Kidney (tissue), 14 donors: ENCODE results near the gene SUB1. TPM values are rescaled to one million over a fixed set of nuclear protein-coding genes. Genes with fewer than 3 reads are reported as not detected.

Source experiments
- DNase-seq, 5 donors: peaks; one replicate each; pipeline ENCODE4 v3.0.0-alpha.2; 2013 to 2020
- FAIRE-seq: peaks from 2 replicates; lab custom pipeline; 2012; peaks lifted over from hg19 to GRCh38; lab: Jason Lieb, UNC
- H3K27ac ChIP-seq, 2 donors: one replicate each; pipeline ENCODE4 v1.7.0; 2013; ENCODE audit warnings: low read depth in 2 of 2, low read length in 2 of 2, inconsistent platforms in 1 of 2
- H3K27me3 ChIP-seq: one replicate; pipeline ENCODE4 v1.7.1; 2013; ENCODE audit warnings: low read length, inconsistent platforms; ENCODE audit not compliant: control insufficient read depth, insufficient read depth
- H3K36me3 ChIP-seq, 3 donors: one replicate each; pipeline versions ENCODE4 v1.7.0 to v1.7.1; 2013; ENCODE audit warnings: low read length in 3 of 3, control low read depth in 1 of 3, inconsistent platforms in 1 of 3; ENCODE audit not compliant: insufficient read depth in 3 of 3, control insufficient read depth in 2 of 3
- H3K4me1 ChIP-seq, 3 donors: one replicate each; pipeline versions ENCODE4 v1.7.0 to v1.7.1; 2013; ENCODE audit warnings: low read length in 3 of 3, inconsistent platforms in 1 of 3, low read depth in 1 of 3; ENCODE audit not compliant: control insufficient read depth in 2 of 3, insufficient read depth in 2 of 3
- H3K4me3 ChIP-seq, 3 donors: one replicate each; pipeline versions ENCODE4 v1.7.0 to v1.8.1; 2013; ENCODE audit warnings: low read length in 3 of 3, control low read depth in 1 of 3, inconsistent platforms in 1 of 3
- H3K9ac ChIP-seq, 3 donors: one replicate each; pipeline versions ENCODE4 v1.7.0 to v1.7.1; 2013; ENCODE audit warnings: low read length in 3 of 3, control low read depth in 1 of 3, inconsistent platforms in 1 of 3
- H3K9me3 ChIP-seq, 3 donors: one replicate each; pipeline versions ENCODE4 v1.7.0 to v1.7.1; 2013; ENCODE audit warnings: low read length in 3 of 3, control low read depth in 1 of 3, inconsistent platforms in 1 of 3; ENCODE audit not compliant: control insufficient read depth in 2 of 3, insufficient read depth in 1 of 3
- CTCF ChIP-seq: IDR thresholded peaks from 3 replicates; pipeline ENCODE4 v1.5.1; 2012; ENCODE audit warnings: mild to moderate bottlenecking, moderate library complexity, borderline replicate concordance; ENCODE audit not compliant: insufficient read depth; ENCODE audit errors: extremely low read depth
- intact Hi-C: fragments of 100-400 bp; cut with DNase I; formaldehyde crosslinking; loops from one replicate; pipeline ENCODE4 v1.11.1; 2022
- polyA plus RNA-seq: library from polyadenylated mRNA; stranded (reverse); fragments of 350-450 nt; fragmentation: Illumina TruSeq; extraction: RNeasy Lipid Tissue Mini Kit (QIAGEN cat#74804); gene quantifications from one replicate; pipeline ENCODE4 v1.2.3, GENCODE V29; 2014; ENCODE audit warnings: low read depth, low replicate concordance; ENCODE audit not compliant: insufficient read depth
- total RNA-seq: library from RNA; stranded (reverse); fragmentation: NEBNext Ultra II Directional; extraction: Animal tissue kit (Norgen Biotek cat#: 25700); gene quantifications from one replicate; pipeline ENCODE4 v1.2.1, GENCODE V29; 2021
- donor health status: control.
- donor health status: control.
- donor health status: control.
- donor health status: control.
- donor health status: control.
- donor health status: DM: yes; HTN: yes; CAD: no.
- donor health status: Normal renal cell carcinoma (clear cell type).

SUB1 gene
- total and polyA plus RNA-seq, 2 donors from 2014 or later, result 167 to 292 TPM

- DNase-seq (no peak), FAIRE-seq (no peak)
- Histone ChIP-seq H3K9ac (no peak overlapping the region), H3K27me3 (no peaks in the 10 kb centered on the region), H3K27ac (no peak overlapping the region), H3K4me3 (no peak overlapping the region), H3K9me3 (no peaks in the 10 kb centered on the region), H3K36me3 (peaks cover 6 to 50% (median 16%) of the 10 kb centered on the region in 3 donors), H3K4me1 (peaks cover 0 to 7% (median 2%) of the 10 kb centered on the region in 3 donors)
- intact Hi-C loops, result no loop called here
- TF ChIP-seq CTCF, result no peak
These were observed 13.0 kb downstream of the SUB1 start for GRCh38 chr5:32598260-32598937.

- intact Hi-C loops, result no loop called here
- Histone ChIP-seq H3K9me3 (no peaks in the 10 kb centered on the region), H3K9ac (no peak overlapping the region), H3K4me1 (peaks cover 0 to 7% (median 2%) of the 10 kb centered on the region in 3 donors), H3K4me3 (no peak overlapping the region), H3K36me3 (peaks cover 6 to 46% (median 16%) of the 10 kb centered on the region in 3 donors), H3K27ac (no peak overlapping the region), H3K27me3 (no peaks in the 10 kb centered on the region)
- DNase-seq (no peak), FAIRE-seq (no peak)
- no peak for TF ChIP-seq CTCF
These were observed 13.7 kb downstream of the SUB1 start for GRCh38 chr5:32598997-32599549.

GRCh38 chr5:32600054-32600622, 14.8 kb downstream of the SUB1 start:
- Histone ChIP-seq H3K9ac (no peak overlapping the region), H3K4me1 (peaks cover 0 to 7% (median 2%) of the 10 kb centered on the region in 3 donors), H3K36me3 (peaks cover 5 to 42% (median 14%) of the 10 kb centered on the region in 3 donors), H3K4me3 (no peak overlapping the region), H3K9me3 (no peaks in the 10 kb centered on the region), H3K27me3 (no peaks in the 10 kb centered on the region), H3K27ac (no peak overlapping the region)
- no peak for TF ChIP-seq CTCF
- FAIRE-seq, result no peak
- no peak for DNase-seq
- intact Hi-C loops, result no loop called here
